Keratinocyte (primary cell): ENCODE measurements around the gene TAS2R42. TPM values are rescaled to one million over a fixed set of nuclear protein-coding genes. Genes with fewer than 3 reads are reported as not detected.

Experiments
- DNase-seq: peaks from one replicate; pipeline ENCODE4 v3.0.0-alpha.2; 2011; ENCODE audit warnings: low read depth, missing footprints, low spot score
- FAIRE-seq: peaks from 2 replicates; lab custom pipeline; 2011; peaks lifted over from hg19 to GRCh38; lab: Jason Lieb, UNC
- H2AFZ ChIP-seq: 2 replicates; pipeline ENCODE4 v1.6.0; 2012; ENCODE audit warnings: low read length, control low read depth, inconsistent platforms; ENCODE audit not compliant: control insufficient read depth
- H3K27ac ChIP-seq: 2 replicates; pipeline ENCODE4 v1.5.1; 2011; ENCODE audit warnings: low read length; ENCODE audit not compliant: control insufficient read depth, insufficient read depth
- H3K27me3 ChIP-seq: 3 replicates; pipeline ENCODE4 v1.6.0; 2011; ENCODE audit warnings: low read length; ENCODE audit not compliant: control insufficient read depth, insufficient read depth; ENCODE audit errors: extremely low read depth
- H3K36me3 ChIP-seq, 2 experiments: 2 replicates in 1 of 2; 3 replicates in 1 of 2; pipeline ENCODE4 v1.5.1; 2011; ENCODE audit warnings: low read length in 2 of 2, mild to moderate bottlenecking in 1 of 2; ENCODE audit not compliant: control insufficient read depth in 2 of 2, insufficient read depth in 2 of 2; ENCODE audit errors: extremely low read depth in 1 of 2
- H3K4me1 ChIP-seq: 3 replicates; pipeline ENCODE4 v1.5.1; 2011; ENCODE audit warnings: low read length; ENCODE audit not compliant: control insufficient read depth, insufficient read depth; ENCODE audit errors: extremely low read depth
- H3K4me2 ChIP-seq: 3 replicates; pipeline ENCODE4 v1.6.0; 2011; ENCODE audit warnings: low read depth, low read length; ENCODE audit not compliant: control insufficient read depth, insufficient read depth; ENCODE audit errors: extremely low read depth
- H3K4me3 ChIP-seq, 3 experiments: fragments of 200-600 bp in 1 of 3; sonication (generic) in 1 of 3; 2 replicates in 2 of 3; 3 replicates in 1 of 3; pipeline ENCODE4 v1.5.1; 2011 to 2016; ENCODE audit warnings: low read length in 3 of 3, mild to moderate bottlenecking in 3 of 3, control low read depth in 2 of 3, inconsistent platforms in 1 of 3, low read depth in 1 of 3, mixed read lengths in 1 of 3, mixed run types in 1 of 3, moderate library complexity in 1 of 3; ENCODE audit not compliant: control insufficient read depth in 2 of 3, insufficient read depth in 2 of 3; ENCODE audit errors: extremely low read depth in 1 of 3
- H3K79me2 ChIP-seq: 2 replicates; pipeline ENCODE4 v1.6.0; 2012; ENCODE audit warnings: low read length; ENCODE audit not compliant: control insufficient read depth, insufficient read depth
- H3K9ac ChIP-seq: 3 replicates; pipeline ENCODE4 v1.6.0; 2011; ENCODE audit warnings: low read length; ENCODE audit not compliant: control insufficient read depth, insufficient read depth; ENCODE audit errors: extremely low read depth
- H3K9me1 ChIP-seq: 3 replicates; pipeline ENCODE4 v1.6.0; 2011; ENCODE audit warnings: low read length; ENCODE audit not compliant: control insufficient read depth, insufficient read depth; ENCODE audit errors: extremely low read depth
- H3K9me3 ChIP-seq: 2 replicates; pipeline ENCODE4 v1.5.1; 2012; ENCODE audit warnings: low read depth, low read length; ENCODE audit not compliant: control insufficient read depth
- H4K20me1 ChIP-seq: 3 replicates; pipeline ENCODE4 v1.6.0; 2011; ENCODE audit warnings: low read length; ENCODE audit not compliant: control insufficient read depth, insufficient read depth; ENCODE audit errors: extremely low read depth
- EZH2 ChIP-seq: IDR thresholded peaks from one replicate; pipeline ENCODE4 v1.6.1; 2012; ENCODE audit warnings: inconsistent platforms, mild to moderate bottlenecking, low read length, moderate library complexity
- dilution Hi-C: fragments of 300-500 bp; cut with MboI; formaldehyde crosslinking; loops from one replicate; pipeline ENCODE4 v1.7.0; 2020; ENCODE audit warnings: low sequenced_read_pairs; ENCODE audit not compliant: extremely low pct_ligation_motif_present
- polyA plus RNA-seq, 5 experiments: library from polyadenylated mRNA; depleted of rRNA in 3 of 5; stranded (reverse) in 3 of 5; stranded (forward) in 1 of 5; unstranded in 1 of 5; fragments of >200 nt; gene quantifications; 1 replicate in 1 of 5; 2 replicates in 3 of 5; 3 replicates in 1 of 5; pipeline versions ENCODE4 v1.2.1 to v1.2.3, GENCODE V29; 2011 to 2012; ENCODE audit warnings: missing spikeins in 2 of 5, low read depth in 1 of 5, low replicate concordance in 1 of 5
- TF ChIP-seq, protein P1 (sequence below), 3 experiments: IDR thresholded peaks in 1 of 3; conservative IDR thresholded peaks in 1 of 3; optimal IDR thresholded peaks in 1 of 3; 2 replicates in 2 of 3; 3 replicates in 1 of 3; pipeline versions ENCODE3 to v1.5.1; 2011; ENCODE audit warnings: low read length in 3 of 3, mild to moderate bottlenecking in 3 of 3, moderate library complexity in 2 of 3, control low read depth in 1 of 3, inconsistent platforms in 1 of 3; ENCODE audit not compliant: insufficient read depth in 2 of 3; ENCODE audit errors: extremely low read depth in 1 of 3

Gene TAS2R42
- polyA plus RNA-seq, 1 donor (not counting 4 experiments of a cell fraction or from before 2014, with no cell fraction given), result not detected

DNA sequence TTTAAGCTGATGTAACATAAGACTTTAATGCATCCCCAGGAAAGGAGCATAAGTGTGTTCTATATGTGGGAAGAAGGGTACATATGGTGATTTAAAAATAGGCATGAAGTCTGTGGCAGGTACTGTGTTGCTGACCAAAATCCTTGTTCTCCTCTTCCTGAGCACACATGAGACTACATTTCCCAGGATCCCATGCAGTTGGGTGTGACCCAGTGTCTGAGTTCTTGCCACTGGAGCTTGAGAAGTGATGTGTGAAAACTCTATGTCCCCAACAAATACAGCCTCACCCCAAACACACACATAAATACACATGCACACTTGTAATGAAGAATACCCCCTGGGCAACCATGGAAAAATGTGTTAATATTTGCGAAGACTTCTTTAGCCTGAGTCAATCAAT lies 24.2 kb downstream of the TAS2R42 start:
- no peaks in the 10 kb centered on the region for H3K4me1 ChIP-seq
- no peak overlapping the region for H3K27ac ChIP-seq
- no peak overlapping the region for H3K4me3 ChIP-seq
- H3K9ac ChIP-seq, result no peak overlapping the region
- DNase-seq, result no peak
- H3K36me3 ChIP-seq, result no peaks in the 10 kb centered on the region
- H4K20me1 ChIP-seq, result peaks cover 4% of the 10 kb centered on the region
- FAIRE-seq, result no peak
- TF ChIP-seq, protein P1, sequence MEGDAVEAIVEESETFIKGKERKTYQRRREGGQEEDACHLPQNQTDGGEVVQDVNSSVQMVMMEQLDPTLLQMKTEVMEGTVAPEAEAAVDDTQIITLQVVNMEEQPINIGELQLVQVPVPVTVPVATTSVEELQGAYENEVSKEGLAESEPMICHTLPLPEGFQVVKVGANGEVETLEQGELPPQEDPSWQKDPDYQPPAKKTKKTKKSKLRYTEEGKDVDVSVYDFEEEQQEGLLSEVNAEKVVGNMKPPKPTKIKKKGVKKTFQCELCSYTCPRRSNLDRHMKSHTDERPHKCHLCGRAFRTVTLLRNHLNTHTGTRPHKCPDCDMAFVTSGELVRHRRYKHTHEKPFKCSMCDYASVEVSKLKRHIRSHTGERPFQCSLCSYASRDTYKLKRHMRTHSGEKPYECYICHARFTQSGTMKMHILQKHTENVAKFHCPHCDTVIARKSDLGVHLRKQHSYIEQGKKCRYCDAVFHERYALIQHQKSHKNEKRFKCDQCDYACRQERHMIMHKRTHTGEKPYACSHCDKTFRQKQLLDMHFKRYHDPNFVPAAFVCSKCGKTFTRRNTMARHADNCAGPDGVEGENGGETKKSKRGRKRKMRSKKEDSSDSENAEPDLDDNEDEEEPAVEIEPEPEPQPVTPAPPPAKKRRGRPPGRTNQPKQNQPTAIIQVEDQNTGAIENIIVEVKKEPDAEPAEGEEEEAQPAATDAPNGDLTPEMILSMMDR (optimal IDR thresholded peaks at IDR 0.05 in 1 of 3, IDR thresholded peaks at IDR 0.05 in 1 of 3, conservative IDR thresholded peaks at IDR 0.05 in 1 of 3; ENCODE audit: extremely low read depth in 1 of 3, insufficient read depth in 2 of 3, low read length in 3 of 3), result no peak
- TF ChIP-seq EZH2, result no peak
- H2AFZ ChIP-seq, result no peak overlapping the region
- H3K4me2 ChIP-seq, result no peak overlapping the region
- dilution Hi-C loops, result no loop called here
- H3K27me3 ChIP-seq, result no peaks in the 10 kb centered on the region
- peaks cover 77% of the 10 kb centered on the region for H3K79me2 ChIP-seq
- no peaks in the 10 kb centered on the region for H3K9me1 ChIP-seq
- no peaks in the 10 kb centered on the region for H3K9me3 ChIP-seq

DNA sequence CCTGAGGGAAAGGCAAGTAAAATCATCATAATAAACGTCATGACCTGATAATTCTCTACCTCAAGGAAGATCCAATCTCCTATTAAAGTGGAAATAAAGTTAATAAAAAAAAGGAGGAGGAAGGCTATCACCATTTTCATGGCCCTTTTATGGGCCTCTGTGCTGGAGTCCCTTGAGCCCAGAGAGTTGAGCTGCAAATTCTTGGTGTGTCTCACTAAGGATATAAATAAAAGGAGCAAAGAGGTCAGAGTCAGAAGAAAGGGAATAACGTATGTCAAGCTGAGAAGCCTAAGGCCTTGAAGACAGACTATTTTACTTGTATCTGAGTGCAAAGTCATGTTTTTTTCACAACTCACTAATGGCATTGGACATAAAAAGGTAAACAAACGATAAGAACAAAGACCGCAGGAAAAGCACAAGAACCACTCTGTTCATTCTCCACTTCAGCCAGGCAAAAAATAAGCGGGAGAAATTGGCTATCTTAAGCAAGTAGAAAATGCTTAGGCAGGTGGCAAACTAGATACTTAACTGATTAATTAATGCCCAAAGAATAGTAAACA lies 27.8 kb downstream of the TAS2R42 start:
- no peak for FAIRE-seq
- no peak overlapping the region for H3K27ac ChIP-seq
- H3K9ac ChIP-seq, result no peak overlapping the region
- H3K4me2 ChIP-seq, result no peak overlapping the region
- no peak overlapping the region for H3K4me3 ChIP-seq
- no peaks in the 10 kb centered on the region for H3K4me1 ChIP-seq
- peaks cover 65% of the 10 kb centered on the region for H3K79me2 ChIP-seq
- TF ChIP-seq, protein P1 (optimal IDR thresholded peaks at IDR 0.05 in 1 of 3, IDR thresholded peaks at IDR 0.05 in 1 of 3, conservative IDR thresholded peaks at IDR 0.05 in 1 of 3; ENCODE audit: extremely low read depth in 1 of 3, insufficient read depth in 2 of 3, low read length in 3 of 3), result no peak
- TF ChIP-seq EZH2, result no peak
- peaks cover 4% of the 10 kb centered on the region for H4K20me1 ChIP-seq
- dilution Hi-C loops, result no loop called here
- no peak for DNase-seq
- H3K9me1 ChIP-seq, result no peaks in the 10 kb centered on the region
- no peaks in the 10 kb centered on the region for H3K9me3 ChIP-seq
- no peak overlapping the region for H2AFZ ChIP-seq
- H3K36me3 ChIP-seq, result no peaks in the 10 kb centered on the region
- H3K27me3 ChIP-seq, result no peaks in the 10 kb centered on the region
